Erythroblast (primary cell): ENCODE results near the gene RAB1A.

Source experiments
- GATA1 ChIP-seq: IDR thresholded peaks from 2 replicates; pipeline ENCODE4 v1.6.1; 2011; ENCODE audit warnings: low read depth, mild to moderate bottlenecking, control low read depth, low read length, moderate library complexity
- POLR2A ChIP-seq: IDR thresholded peaks from 2 replicates; pipeline ENCODE4 v1.6.1; 2011; ENCODE audit warnings: mild to moderate bottlenecking, low read length

- TF ChIP-seq POLR2A = no peak
- no peak for TF ChIP-seq GATA1
Measured at GRCh38 chr2:65045651-65046050, 84.3 kb downstream of the RAB1A start.
